T-helper 1 cell (primary cell): Measurements from ENCODE around the gene TNFRSF12A.

Experiments used
- DNase-seq, 5 donors: peaks; one replicate each; pipeline ENCODE4 v3.0.0-alpha.2; 2012 to 2020

Gene TNFRSF12A

DNA sequence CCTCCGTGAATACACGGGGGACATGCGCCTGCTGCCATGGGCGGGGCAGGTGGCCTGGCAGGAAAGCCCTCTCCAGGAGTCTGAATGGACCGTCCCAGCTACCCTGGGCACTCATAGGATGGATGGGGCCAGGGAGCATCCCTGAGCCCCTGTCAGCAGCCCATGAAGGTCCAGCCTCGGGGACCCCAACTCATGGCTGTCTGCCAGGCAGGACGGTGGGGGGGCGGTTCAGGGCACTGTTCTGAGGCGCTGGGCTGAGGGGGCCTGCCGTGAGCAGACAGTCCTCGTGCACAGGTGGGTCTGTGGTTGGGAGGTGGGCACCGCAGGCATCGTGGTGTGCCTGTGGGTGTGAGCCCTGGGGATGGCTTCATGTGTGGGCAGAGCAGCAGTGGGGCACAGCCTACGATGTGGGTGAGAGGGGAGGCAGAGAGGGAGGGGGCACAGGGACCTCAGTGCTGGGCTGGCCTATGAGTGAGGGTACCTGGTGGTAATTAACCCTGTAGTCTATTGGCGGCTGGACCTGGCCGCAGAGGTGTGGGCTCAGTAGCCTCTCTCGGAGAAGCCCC lies 33.5 kb upstream of the TNFRSF12A start:
- no peak for DNase-seq

DNA sequence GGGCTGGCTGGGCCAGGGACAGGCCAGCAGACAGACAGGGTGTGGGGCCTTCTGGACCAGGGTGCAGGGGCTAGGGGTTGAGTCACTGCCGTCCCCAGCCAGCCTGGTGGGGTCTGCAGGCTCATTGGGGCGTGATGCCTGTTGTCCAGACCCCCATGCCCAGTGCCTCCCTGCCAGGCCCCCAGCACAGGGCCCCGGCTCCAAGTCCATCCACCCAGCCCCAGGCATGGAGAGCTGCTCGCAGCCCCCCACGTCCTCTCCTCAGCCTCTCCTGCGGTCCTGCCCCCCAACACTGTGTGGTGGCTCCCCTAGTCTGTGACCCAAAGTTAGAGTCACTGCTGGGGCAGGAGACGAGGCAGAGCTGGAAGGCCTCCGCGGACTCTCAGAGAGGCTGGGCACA lies 32.9 kb upstream of the TNFRSF12A start:
- DNase-seq, result no peak

DNA sequence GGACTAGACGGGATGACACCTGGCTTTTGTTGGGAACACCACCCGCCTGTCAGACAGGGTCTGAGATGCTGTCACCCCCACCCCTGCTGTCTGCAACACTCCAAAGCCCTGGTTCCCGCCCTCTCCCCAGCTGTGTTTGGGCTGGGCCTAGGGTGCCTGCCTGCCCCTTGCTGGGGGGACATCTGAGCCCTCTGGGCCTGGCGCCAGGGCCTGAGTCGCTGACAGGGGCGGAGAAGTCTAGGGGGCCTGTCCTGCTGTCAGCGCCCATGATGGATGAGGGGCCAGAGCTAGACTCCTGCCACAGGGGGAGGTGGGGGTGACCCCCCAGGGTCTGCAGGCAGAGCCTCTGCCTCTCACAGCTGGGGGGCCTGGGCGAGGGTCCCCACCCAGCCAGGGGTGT lies 32.3 kb upstream of the TNFRSF12A start:
- DNase-seq, result no peak

DNA sequence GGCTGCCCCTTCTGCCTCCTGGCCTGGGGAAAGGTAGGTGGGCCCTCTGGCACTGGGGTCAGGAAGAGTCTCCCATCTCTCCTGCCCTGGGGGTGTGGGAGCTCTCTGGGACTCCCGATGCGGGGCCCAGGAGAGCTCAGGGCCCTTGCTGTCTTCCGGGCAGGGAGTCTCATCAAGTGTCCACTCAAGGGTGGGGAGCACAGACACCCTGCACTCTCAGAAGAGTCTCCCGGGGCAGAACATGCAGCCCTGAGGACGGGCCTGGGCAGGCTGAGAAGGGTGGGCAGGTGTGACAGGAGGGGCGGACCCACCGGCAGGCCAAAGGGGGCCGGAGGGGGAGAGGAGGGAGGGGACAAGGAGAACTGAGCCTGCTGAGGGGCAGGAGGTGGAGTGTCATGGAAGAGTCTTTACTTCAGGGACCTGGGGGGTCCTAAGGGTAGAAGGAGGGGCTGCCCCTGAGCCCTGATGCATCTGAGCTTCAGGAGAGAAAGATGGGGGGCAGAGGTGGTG lies 31.5 kb upstream of the TNFRSF12A start:
- DNase-seq, result no peak

DNA sequence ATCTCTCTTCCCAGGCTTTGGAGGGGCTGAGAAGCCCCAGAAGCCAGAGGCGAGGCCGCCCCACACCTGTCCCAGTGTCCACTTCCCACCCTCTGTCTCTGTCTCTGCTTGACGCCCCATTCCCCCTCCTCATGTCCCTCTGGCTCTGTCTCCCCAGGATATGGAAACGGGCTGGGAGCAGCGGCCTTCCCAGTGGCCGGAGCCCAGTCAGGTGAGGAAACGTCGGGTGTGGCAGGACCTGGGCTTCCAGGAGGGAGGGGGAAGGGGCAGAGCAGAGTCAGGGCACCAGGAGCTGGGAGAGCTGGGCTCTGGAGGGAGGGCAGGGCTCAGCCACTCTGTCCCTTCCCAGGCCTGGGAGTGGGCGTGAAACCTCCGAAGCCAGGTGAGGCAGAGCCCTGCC lies 29.3 kb upstream of the TNFRSF12A start:
- no peak for DNase-seq

DNA sequence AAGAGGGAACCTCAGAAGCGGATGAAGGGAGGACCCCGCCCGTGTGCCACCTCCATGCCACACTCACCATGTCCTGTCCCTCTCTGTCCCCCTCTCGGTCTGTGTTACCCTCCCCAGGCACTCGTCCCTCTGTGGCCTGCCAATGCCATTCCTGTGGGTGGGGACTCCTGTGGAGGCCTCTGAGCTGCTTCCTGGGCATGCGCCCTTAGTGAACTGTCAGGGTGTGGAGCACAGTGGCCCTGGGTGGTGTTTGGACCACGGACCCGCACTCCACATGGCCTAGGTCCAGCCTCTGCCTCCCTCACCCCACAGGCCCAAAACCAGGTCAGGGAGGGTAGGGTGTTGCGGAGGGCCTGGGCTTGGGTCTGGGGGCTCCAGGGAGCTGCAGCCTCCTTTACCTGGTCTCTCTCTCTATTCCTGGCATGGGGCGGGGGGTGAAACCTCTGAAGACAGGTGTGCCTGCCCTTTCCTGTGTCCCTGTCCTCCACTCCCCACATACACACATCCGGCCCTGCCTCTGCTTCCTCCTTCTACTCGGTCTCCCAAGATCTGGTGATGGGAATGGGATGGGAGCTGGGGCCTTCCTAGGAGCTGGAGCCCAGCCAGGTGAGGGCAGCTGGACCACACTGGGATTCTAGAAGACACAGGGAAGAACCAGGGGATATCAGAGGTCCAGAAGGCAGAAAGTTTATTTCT lies 28.5 kb upstream of the TNFRSF12A start:
- no peak for DNase-seq

DNA sequence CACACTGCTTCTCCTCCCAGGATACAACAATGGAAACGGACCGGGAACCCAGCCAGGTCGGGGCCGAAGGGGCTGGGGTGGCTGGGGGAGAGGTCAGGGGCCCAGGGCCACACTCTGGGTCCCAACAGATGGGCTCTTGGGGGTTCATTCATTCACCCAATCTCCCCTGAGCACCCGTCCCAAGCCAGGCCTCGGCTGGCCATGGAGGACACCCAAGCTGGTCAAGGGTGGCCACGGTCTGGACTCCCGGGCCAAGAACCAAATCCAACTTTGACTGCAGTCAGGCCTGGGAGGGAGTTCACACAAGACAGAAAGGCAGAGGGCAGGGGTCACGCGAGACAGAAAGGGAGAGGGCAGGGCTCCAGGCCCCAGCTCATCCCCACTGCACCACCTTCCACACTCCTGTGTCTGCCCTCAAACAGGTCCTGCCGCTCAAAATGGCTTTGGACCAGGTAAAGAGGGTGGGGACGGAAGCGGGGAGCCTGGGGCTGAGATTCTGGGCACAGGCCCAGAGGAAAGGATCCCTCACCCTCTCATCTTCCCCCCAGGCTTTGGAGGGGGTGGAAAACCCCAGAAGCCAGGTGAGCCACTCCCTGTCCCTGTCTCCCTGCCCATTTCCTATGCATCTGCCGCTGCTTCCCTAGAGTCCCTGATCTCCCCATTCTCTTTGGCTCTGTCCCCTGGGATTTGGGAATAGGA lies 27.6 kb upstream of the TNFRSF12A start:
- DNase-seq, result no peak

DNA sequence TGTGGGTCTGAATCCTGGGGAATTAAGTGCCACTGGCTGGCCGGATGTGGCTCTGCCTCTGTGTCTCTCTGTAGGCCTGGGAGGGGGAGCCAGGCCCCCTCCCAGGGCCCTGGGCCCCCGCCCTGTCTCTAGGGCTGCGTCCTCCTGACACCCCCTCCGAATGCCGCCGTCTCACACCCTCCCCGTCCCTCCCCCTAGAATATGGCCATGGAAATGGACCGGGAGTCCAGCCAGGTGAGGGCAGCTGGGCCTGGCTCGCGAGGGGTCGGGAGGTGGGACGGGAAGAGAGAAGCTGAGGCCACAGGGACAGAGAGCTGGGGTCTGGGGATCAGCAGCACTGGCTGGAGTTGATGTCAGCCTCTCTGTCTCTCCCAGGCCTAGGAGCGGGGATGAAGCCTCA lies 23.9 kb upstream of the TNFRSF12A start:
- DNase-seq, result no peak

DNA sequence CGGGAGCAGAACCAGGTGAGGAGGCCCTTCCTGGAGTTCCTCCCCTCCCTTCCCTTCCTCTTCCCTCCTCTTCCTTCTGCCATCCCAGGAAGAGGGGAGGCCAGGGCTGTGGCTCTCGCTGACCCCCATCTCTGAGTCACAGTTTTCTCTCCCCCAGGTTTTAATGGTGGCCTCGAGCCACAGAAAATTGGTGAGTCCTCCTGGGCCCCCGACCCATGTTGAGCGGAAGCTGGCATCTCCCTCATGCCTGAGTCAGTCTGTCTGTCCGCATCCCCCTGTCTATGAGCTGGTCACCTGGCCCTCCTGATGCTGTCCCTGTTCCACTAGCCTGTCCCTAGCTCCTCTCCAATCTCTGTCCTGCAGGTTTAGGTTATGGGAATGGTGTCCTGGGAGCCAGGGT lies 20.2 kb upstream of the TNFRSF12A start:
- DNase-seq, result no peak

DNA sequence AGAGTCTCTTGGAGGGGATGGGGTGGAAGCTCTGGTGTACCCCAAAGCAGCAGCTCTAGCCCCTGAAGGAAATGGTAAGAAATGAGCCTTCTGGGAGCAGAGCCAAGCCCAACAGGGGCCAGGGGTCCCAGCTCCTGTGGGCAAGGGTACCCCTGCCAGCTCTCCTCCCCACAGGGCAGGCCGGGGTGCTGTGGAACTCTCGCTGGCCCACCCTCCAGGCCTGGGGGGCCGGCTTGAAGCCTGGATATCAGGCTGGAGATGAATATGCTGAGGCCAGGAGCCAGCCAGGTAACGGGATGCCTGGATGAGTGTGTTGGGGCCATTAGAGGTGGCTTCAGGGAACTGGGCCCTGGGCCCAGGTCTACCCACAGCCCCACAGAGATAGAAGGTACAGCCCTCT lies 19.6 kb upstream of the TNFRSF12A start:
- DNase-seq, result no peak

DNA sequence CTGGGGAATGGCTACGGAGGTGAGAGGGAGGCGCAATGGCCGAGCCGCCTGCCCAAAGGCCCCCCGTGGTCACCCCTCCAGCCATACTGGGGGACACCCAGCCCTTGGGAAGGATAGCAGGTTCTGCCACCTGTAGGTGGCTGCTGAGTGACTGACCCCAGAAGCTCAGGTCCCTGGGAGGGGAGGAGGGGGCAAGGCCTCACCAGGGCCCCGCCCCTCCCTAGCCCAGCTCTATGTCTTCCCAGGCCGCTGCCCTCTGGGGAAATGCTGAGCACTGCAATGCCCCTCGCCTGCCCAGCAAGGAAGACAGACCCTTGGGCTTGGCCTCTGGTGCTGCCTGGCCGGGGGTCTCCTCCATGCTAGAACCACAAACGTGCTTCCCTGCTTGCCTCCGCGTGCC lies 18.9 kb upstream of the TNFRSF12A start:
- no peak for DNase-seq

DNA sequence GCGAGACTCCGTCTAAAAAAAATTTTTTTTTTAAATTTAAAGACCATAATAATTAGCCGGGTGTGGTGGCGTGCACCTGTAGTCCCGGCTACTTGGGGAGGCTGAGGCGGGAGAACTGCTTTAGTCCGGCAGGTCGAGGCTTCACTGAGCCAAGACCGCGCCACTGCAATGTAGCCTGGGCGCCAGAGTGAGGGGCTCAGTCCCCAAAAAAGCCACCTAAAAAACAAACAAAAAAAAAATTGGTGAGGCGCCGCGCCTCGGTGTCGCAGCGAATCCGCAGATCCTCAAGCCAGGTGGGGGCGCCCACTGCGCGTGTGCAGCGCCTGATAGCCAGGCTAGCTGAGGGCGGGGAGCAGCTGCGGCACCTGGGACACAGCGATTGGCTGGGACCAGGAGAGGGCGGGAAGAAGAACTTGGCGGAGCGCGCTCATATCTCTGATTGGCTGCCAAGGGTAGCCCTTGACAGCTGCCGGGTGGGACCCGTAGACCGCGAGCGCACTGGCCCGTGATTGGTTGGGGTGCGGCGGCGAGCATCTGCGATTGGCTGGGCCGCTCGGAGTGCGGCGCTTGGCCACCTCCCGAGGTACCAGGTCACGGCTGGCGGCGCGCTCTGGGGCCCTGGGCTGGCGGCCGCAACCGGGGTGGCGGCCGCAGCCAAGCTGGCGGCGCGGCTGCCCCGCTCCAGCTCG lies 16.4 kb upstream of the TNFRSF12A start:
- DNase-seq, result peak; percentile 94 to 99 (median 95)

DNA sequence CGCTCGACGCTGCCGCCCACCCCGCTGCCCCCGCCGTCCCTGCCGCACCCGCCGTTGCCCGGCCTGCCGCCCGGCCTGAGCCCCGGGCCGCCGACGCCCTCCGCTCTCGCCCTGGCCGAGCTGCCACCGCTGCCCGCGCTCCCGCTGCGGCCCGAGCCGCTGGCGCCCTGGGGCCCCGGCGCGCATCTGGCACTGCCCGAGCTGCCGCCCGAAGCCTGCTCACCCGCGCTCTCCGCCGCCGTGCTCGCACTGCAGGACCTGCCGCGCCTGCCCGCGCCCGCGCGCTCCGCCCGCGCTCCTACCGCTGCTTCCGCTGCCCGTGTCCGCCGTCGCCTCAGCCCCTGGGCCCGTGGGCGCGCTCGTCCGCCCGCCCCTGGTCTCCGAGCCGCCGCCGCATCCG lies 15.8 kb upstream of the TNFRSF12A start:
- DNase-seq, result no peak

DNA sequence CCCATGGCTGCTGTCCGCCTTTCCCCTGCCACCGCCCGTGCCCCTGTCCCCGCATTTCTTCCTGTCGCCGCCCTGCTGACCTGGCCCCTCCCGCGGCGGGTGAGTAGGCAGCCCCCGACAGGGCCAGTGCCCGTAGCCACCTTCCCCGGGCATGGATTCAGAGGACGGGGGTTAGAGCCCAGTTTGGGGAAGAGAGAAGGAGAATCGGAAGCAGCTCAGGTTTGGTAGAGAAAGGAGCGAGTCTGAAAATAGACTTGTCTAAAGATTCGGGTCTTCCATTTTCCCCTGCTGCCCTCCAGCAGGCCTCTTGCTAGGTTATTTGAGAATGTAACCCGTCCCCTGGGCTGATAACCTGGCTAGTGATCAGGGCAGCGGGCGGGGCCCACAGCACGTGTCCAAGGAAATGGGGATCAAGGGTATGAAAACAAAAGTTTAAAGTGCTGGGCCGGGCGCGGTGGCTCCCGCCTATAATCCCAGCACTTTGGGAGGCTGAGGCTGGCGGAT lies 15.3 kb upstream of the TNFRSF12A start:
- DNase-seq, result no peak

DNA sequence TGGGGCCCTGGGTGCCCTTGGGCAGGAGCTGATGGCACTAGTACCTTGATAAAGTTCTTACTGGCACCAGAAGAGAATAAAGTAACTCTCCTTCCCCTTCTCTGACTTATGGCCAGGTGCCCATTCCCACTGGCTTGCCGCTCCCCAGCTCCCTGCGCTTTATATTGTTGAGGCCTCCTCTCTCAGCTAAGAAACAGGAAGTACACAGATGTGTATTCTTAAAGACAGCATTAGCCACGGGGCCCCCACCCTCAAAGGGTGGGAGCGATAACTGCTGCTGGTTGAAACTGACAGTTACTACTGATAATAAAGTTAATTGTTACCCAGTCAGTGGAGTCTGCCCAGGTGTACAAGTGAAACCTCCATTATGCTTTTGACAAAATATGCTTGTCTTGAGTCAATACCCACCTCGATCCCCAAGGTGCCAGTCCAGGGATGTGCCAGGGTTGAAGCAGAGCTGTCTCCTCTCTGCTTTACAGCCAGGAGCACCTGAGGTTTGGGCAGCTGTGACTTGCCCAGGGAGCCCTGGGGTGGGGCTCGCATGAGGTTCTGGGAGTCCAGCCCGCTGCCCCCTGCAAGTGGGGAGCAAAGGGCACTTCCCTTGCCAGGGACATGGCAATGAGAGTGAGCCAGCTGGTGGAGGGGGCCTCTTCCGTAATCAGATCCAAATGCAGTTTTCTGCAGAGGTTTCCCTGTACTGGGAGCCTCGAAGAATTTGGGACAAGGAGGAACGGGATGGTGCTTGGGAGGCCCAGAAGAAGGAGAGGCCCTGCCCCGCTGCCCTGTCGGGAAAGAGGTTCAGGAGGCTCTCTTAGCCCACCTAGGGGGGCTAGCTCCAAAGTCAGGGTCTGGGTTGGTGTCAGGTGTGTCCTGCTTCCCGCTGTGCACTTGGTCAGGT lies 12.9 kb upstream of the TNFRSF12A start:
- no peak for DNase-seq

DNA sequence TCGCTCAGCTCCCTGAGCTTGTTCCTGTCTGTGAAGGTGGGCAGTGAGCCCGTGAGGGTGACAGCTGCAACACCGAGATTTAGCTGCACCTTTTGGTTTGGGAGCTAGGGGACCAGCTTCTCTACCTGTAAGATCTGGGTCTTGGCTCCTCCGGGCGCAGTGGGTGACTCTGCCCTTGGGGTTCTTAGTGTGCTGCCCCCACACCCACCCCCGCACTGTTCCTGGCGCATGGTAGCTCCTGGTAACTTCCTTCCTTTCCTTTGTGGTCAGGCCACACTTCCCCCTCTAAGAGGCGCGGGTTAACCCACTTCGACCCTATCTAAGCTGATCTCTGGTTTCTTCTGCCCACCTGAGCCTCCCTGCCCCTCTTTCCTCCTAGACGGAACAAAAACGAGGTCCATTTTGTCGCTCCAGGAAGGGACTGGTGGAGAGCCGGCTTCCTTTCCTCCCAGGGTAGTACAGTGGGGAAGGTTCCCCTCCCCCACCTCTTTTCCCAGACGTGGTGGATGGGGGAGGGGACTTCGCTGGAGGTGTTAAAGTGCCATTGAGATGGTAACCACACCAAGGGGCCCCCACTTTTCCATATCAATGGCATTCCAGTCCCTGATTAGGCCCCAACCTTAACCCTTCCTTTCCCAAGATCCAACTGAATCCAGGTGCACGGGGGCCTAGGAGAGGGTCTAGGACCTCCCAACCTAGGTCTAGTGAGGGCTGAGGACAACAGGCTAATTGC lies 12.0 kb upstream of the TNFRSF12A start:
- DNase-seq, result no peak

DNA sequence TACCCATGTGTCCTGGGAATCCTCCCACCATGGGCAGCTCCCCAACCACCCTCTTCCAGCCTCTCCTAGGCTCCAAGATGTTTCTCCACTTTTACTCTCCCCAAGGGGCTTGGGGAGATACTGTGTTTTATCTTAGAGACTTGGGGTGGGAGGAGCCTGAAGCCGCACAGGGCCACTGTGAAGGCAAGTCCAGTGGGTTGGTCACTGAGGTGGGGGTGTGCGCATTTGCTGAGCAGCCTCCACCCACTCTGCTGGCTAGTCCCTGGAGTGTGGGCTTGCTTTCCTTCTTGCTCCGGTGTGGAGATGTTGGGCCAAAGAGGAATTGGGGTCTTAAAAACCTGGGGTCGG lies 11.5 kb upstream of the TNFRSF12A start:
- DNase-seq, result no peak

DNA sequence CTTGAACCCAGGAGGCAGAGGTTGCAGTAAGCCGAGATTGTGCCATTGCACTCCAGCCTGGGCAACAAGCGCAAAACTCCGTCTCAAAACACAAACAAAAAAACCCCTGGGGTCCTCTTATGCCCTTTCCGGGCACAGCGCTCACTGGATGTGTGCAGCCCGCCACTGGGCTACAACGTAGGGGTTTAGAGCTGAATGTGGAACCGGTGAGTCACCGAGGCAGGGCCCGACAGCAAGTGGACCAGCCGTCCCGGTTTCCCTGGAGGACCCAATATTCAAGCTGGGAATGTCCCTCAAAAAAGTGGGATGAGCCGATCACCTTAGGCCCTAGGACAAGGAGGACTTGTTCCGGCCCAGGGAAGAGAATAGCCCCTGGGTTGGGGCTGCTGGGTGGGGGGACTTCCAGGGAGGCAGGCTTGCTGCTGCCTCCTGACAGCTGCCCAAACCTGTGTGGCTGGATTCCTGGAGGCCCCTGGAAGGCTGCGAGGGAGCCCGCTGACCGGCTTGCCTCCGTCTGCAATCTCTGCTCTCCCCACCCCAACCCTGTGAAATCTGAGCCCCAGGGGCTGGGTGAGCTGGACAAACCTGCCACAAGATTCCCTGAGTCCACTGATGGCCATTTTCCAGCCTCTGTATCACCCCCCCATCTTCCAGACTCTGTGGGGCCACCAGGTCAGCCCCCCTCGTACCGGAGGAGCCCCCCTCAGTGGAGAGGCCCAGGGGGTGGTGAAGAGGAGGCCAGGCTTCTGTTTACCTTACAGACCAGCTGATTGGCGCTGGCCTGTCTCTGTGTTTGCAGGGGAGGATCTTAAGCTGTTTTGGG lies 10.4 kb upstream of the TNFRSF12A start:
- DNase-seq, result no peak

DNA sequence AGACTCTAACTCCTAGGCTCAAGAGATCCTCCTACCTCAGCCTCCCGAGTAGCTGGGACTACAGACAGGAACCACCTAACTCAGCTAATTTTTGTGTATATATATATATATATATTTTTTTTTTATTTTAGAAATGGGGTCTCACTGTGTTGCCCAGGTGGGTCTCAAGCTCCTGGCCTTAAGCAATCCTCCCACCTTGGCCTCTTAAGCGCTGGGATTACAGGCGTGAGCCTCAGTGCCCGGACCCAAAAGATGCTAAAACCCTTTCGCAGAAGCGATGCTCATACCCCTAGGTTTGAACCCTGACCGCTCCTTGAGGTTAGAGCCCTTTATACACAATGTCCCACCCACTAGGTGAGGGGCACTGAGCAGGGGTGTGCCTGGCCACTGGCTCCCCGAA lies 9.7 kb upstream of the TNFRSF12A start:
- DNase-seq, result no peak

DNA sequence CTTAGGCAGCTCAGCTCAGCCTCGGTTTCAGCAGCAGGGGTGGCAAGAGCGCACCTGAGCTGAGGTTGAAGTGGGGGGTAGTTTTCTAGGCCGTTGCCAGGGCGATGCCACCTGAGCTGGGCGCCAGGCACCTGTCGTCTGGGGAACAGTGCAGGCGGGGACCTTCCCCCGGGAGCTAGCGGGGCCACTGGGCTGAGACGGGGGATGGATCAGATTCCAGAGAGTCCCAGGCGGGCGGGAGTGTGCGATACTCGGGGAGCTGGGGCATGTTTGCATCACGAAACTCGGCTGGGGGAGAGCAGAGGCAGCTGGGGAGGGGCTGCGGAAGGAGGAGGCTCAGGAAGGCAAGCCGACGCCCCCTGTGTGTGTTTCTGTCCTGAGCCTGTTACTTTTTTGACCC lies 7.9 kb upstream of the TNFRSF12A start:
- DNase-seq, result no peak
